DLD1 (cell line): Measurements from ENCODE around the gene AP2S1.

Experiments
- in situ Hi-C: cut with HindIII; loops from 2 replicates; pipeline ENCODE4 v1.10.0; 2017; ENCODE audit warnings: low sequenced_read_pairs

Gene AP2S1

DNA sequence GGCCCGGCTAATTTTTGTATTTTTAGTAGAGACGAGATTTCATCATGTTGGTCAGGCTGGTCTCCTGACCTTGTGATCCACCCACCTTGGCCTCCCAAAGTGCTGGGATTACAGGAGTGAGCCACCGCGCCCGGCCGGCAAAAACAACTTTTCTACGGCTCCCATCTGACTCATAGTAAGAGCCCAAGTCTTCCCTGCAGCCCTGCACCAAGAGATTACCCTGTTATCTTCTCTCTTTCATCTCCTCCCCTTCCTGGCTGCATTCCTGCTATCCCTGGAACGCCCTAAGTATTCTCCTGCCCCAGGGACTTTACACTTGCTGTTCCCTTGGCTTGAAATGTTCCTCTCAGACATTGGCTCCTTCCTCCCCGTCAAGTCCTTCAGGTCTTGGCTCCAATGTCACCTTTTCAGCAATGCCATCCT, 6.6 kb downstream of the AP2S1 start:
- in situ Hi-C loops = no loop called here

DNA sequence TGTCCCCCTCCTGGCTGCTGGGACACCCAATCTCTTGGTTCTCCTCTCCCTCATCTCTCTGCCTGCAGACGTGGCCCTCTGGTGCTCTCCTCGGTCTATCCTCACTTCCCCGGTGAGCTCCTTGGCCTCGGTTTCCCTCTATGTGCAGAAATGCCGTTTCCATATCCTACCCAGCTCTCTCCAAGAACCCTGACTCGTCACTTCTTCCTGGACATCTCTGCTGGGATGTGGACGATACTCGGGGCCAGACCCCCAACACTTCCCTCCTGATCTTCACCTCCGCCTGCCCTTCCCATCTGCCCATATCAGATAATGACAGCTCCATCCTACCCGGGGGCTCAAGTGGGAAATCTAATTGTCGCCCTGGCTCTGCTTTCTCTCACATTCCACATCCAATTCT, 7.9 kb downstream of the AP2S1 start:
- in situ Hi-C loops = no loop called here

DNA sequence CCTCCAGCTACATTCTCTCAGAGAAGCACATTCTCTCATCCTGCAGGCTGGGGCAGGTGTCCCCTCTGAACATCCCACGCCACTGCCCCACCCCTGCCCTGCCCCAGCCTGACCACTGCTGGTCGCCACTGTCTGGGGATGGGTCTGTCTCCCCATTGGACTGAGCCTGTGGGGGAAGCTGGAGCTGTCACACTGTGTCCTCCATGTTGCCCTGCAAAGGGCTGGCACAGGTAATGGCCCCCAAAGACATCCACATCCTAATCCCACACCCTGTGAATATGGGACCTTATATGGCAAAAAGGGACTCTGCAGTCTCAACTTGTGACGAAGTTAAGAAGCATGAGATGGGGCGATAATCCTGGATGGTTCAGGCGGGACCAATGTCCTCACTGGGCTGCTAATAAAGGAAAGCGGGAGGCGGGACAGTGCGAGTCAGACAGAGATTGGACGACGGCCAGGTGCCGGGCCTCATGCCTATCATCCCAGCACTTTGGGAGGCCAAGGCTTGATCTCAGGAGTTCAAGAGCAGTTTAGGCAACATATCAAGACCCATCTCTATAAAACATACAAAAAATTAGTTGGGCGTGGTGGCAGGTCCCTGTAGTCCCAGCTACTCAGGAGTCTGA, 9.1 kb downstream of the AP2S1 start:
- in situ Hi-C loops = no loop called here

DNA sequence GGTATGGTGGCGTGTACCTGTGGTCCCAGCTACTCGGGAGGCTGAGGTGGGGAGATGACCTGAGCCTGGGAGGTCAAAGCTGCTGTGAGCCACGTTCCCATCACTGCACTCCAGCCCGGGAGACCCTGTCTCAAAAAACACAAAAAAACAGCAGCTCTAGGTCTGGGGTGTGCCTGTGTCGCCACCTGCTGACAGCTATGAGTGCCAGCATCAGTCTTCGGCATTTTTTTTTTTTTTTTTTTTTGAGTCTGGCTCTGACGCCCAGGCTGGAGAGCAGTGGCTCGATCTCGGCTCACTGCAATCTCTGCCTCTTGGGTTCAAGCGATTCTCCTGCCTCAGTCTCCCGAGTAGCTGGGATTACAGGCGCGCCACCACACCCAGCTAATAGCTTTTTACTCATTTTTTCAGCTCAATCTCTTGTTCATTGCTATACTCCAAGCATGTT, 10.1 kb downstream of the AP2S1 start:
- in situ Hi-C loops = no loop called here

DNA sequence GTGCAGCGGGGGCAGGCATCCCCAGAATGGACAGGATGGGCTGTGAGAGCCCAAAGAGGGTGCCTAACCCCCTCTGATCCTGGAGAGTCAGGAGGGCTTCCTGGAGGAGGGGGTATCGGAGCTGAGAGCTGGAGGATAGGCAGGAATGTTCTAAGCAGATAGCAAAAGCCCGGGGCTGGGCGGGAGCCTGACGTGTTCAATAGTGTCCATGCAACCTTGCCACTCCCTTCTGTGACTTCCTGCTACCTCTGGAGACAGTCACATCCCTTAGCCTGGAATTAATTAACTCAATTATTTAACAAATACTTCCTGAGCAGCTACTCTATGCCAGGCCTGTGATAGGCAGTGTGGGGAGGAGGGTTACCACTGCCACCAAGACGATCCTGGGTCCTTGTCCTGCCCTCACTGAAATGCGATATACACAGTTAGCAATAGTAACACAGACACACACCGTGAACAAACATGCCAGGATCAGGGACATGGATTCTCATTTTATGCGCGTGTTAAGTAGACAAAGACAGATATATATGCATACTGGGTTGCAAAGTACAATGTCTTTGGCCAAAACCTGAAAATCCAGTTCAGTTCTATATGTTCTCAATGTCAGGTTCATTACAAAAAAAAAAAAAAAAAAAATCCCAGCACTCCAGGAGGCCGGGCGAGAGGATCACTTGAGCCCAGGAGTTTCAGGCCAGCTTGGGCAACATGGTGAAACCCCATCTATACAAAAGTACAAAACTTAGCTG, 10.7 kb downstream of the AP2S1 start:
- in situ Hi-C loops = no loop called here

DNA sequence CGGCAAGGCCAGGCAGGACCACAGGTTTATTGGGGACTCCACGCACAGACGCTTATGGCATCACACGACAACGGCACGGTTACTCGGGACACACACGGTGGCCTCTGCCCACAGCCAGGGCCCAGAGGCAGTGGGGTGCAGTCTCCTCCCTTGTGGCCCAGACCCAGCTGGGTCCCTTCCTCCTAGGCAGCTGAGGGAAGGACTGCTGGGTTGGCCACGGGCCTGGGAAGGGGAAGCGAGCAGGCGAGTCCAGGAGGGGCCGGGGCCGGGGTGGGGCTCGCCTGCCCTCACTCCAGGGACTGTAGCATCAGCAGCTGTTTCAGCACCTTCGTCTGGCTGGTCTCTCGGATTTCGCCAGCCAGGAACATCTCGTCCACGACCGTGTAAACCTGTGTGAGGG, 12.5 kb downstream of the AP2S1 start:
- in situ Hi-C loops = no loop called here

DNA sequence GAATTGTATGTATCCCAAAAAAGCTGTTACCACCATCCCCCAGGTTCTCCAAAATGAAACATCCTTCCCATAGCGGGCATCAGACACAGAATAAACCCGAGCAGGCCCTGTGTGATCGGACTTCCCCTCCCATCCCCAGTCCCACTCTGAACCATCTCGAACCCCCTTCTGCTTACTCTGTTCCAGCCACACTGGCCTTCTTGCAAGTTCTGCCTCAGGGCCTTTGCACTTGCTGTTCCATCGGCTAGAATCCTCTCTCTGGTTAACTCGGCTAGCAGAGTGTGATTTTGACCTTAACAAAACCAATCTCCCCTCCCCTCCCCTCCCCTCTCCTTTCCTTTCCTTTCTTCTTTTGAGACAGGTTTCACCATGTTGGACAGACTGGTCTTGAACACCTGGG, 15.7 kb downstream of the AP2S1 start:
- in situ Hi-C loops = no loop called here

DNA sequence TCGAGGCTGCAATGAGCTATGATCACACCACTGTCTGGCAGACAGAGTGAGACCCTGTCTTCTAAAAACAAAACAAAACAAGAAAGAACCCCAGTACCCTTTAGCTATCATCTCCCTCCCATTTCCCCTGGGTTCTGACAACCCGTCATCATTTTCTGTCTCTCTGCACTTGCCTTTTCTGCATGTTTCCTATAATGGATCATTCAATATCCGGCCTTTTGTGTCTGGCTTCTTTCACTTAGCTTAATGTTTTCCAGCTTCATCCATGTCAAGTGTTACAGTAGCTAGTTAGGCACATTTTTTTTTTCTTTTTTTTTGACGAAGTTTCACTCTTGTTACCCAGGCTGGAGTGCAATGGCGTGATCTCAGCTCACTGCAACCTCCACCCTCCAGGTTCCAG, 16.5 kb downstream of the AP2S1 start:
- in situ Hi-C loops = no loop called here

DNA sequence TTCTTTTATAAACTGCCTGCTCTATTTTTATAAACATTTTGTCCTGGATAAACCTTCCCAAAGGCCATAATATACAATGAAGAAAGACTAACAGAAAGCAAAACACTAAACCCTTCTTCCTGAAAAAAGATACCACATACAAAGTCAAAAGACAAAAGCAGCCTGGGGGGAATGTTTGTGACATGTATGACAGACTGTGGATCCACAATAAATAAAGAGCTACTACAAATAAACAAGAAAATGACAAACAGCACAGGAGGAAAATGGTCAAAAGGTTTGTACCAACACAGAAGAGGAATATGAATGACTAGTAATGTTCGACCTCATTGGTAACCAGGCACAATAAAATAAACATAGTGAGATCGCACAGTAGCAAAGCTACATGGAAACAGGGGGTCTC, 19.8 kb downstream of the AP2S1 start:
- in situ Hi-C loops = no loop called here

DNA sequence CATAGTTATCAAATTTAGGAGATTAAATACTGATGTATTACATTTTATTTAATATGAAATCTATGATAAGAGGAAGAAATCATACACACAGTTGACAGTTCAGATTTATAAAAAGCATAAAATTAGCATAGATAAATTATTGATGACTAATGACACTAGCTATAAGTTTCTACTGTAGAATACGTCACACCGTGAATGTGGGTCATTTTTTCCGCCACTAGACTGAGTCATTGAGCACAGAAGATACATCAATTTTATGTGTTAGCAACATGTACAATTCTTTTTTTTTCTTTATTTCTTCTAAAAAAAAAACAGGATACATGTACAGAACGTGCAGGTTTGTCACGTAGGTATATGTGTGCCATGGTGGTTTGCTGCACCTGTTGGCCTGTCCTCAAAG, 22.2 kb downstream of the AP2S1 start:
- in situ Hi-C loops = loop anchor here (10.0 kb wide), 1 partner anchor 136 kb away; no protein-coding TSS in a partner anchor

DNA sequence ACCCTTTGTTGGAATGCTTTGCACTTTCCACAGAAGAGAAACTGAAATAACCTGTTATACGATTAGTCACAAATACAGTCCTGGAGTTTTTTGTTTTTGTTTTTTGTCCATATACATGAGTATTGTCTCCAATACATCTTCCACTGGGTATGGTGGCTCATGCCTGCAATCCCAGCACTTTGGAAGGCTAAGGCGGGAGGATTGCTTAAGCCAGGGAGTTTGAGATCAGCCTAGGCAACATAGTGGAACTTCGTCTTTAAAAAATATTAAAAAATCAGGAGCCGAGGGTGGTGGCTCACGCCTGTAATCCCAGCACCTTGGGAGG, 25.0 kb downstream of the AP2S1 start:
- in situ Hi-C loops = loop anchor here (10.0 kb wide), 1 partner anchor 139 kb away; no protein-coding TSS in a partner anchor

DNA sequence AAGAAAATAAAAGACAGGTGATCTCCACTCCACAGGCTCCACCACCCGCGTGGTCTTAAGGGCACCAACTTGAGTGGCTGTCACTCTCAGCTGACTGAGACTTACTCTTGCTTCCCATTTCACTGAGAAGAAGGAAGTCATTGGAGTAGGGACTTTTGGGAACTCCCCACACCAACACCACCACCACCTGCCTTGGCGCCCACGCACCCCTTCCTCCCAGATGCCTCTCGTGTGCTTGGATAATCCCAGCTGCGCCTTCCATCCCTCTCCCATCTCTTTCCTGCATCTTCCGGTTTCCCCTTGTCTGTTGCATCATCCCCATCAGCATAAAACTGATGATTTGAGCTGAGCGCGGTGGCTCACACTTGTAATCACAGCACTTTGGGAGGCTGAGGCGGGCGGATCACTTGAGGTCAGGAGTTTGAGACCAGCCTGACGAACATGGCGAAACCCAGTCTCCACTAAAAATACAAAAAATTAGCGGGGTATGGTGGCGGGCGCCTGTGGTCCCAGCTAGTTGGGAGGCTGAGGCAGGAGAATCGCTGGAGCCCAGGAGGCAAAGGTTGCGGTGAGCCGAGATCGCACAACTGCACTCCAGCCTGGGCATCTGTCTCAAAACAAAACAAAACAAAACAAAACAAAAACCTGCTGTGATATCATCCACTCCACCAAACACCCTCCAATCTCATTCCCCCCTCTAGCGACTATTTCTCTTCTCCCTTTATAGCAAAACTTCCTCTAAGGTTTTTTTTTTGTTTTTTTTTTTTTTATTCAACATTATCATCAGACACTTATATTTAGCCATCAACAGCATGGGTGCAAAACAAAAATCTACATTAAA, 25.5 kb downstream of the AP2S1 start:
- in situ Hi-C loops = loop anchor here (10.0 kb wide), 1 partner anchor 140 kb away; no protein-coding TSS in a partner anchor

DNA sequence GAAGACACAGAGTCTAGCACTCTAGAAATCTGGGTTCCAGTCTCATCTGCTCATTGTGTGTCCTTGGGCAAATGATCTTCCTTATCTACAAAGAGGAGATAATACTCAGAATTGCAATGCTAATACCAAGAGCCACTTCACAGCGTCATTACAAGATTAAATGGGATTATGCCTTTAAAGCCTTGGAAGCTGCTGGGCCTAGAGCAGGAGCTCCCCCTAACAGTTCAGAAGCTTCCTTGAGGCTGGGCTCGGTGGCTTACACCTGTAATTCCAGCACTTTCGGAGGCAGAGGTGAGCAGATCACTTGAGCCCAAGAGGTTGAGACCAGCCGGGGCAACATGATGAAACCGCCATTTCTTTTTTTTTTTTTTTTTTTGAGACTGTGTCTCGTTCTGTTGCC, 27.6 kb downstream of the AP2S1 start:
- in situ Hi-C loops = loop anchor here (10.0 kb wide), 1 partner anchor 142 kb away; no protein-coding TSS in a partner anchor

DNA sequence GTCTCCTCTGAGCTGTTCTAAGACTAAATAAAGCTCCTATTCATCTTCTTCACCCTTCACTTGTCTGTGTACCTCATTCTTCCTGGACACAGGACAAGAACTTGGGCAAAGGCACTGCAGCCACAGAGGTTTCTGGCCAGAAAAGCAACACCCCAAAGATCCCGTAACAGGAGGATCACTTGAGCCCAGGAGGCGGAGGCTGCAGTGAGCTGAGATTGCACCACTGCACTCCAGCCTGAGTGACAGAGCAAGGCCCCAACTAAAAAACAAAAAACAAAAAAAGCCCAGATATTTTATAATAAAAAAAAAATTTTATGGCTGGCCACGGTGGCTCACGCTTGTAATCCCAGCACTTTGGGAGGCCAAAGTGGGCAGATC, 28.2 kb downstream of the AP2S1 start:
- in situ Hi-C loops = loop anchor here (10.0 kb wide), 1 partner anchor 142 kb away; no protein-coding TSS in a partner anchor

DNA sequence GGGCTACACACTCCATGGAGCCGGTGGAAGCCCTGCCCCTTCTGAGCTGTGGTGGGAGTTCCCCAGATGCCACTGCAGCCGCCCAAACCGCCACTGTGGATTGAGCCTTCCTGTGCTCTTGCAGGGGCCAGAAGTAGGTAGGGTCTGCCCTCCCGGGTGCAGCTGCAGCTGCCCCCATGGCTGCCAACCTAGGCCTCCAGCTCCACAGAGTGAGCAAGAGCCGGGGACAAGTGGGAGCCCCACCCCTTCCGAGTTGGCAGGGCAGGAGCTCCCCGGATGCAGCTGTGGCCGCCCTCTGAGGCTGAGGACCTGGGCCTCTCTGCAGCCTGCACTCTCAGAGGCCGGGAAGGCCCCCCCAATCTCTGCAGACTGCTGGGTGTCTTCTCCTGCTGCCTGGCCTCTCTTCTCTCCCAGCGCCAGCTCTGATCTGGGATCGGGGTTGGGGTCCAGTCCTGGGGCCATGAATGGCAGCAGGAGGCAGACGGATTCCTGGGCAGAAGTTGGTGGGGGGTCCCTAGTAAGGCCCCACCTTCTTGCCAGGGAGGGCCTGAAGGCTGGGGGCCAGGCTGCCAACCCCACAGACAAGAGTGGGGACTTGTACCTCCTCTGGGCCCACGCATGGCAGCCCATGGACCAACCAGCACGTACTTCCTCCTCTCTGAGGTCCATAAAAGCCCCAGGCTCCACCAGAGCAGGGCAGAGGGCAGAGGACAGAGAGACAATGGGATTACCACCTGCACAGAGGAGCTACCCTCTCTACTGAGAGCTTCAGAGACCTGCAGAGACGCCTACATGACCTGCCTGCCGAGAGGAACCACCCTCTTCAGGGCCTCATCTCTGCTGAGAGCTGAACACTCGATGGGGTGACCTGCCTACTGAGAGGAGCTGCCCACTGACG, 28.9 kb downstream of the AP2S1 start:
- in situ Hi-C loops = loop anchor here (10.0 kb wide), 1 partner anchor 143 kb away; no protein-coding TSS in a partner anchor

DNA sequence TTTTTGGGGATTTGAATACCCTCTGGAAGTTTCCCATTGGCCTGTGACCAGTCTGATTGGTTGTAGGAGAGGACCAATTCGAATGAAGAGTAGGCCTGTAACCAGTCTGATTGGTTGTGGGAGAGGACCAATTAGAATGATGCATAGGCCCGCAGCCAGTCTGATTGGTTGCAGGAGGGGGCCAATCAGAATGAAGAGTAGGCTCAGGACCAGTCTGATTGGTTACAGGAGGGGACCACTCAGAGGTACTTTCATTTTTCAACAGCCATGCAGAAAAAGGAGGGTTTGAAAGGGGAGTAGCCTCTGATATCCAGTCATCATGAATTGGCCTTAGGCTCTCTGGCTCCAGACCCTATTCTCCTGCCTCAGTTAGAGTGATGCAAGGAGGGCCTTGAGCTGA, 31.8 kb downstream of the AP2S1 start:
- in situ Hi-C loops = no loop called here

DNA sequence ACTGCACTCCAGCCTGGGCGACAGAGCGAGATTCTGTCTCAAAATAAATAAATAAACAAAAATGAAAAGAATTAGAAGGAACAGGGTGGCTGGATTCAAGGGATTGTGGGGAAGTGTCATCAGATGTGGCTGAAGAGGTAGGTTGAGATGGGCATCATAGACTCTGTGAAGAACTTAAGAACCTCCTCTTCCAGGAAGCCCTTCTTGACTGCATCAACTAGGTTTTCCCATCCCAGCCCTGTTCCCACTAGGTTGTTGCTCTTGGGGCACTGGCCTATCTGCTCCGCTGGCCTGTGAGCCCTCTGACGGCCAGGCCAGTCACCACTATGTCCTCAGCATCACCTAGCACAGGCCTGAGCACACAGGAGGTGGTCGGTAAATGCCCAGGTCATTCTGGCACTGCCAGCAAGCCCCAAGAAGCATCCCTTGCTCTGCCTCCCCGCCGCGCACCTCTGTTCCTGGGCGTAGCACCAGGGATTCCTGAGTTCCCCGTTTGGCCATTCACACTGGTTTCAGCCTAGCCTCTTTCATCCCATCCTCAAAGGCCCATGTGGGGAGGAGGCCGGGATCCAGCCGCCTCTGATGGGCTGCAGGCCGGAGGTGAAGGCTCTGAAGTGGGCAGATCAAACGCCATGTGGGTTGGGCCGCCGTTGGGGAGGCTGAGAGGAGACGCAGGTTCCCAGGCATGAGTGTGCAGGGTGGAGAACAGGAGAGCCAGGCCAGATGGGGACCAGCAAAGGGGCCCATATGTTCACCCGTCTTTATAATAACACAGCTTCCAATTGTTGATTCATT, 34.6 kb downstream of the AP2S1 start:
- in situ Hi-C loops = no loop called here

DNA sequence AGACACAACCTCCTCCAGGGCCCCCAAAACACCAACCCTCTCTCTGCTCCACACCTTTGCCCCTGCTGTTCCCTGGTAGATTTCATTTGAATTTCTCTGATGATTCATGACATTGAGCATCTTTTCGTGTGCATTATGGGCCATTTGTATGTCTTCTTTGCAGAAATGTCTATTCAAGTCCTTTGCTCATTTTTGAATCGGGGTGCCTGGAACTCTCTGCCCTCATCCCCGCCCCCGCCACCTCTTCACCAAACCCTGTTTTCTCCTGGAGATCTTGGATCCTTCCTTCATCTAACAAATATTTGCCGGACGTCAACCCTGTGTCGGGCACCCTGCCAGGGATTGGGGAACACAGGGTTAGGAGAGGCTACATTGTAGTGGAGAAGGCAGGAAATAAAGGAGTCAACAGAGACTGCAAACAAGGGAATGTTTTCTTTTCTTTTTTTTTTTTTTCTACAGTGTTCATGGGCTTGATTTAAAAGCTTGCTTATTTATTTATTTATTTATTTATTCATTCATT, 36.7 kb downstream of the AP2S1 start:
- in situ Hi-C loops = no loop called here
